Aorta (tissue), 5 donors: ENCODE measurements around the gene C1orf216. TPM values are rescaled to one million over a fixed set of nuclear protein-coding genes. Genes with fewer than 3 reads are reported as not detected.
A peak's percentile ranks its signal among the peaks of the same experiment; 100 is the strongest.

ENCODE experiments used
- ATAC-seq: fragments of 200-7000 bp; cut with Tn5 transposase; one replicate; pipeline ENCODE4 v1.9.1; 2022; ENCODE audit warnings: moderate library complexity; ENCODE audit not compliant: low FRiP score
- DNase-seq, 2 donors: peaks; one replicate each; pipeline ENCODE4 v3.0.0-alpha.2; 2020
- H3K27ac ChIP-seq, 2 donors: one replicate each; pipeline ENCODE4 v1.5.1; 2013; ENCODE audit warnings: low read length in 2 of 2, mild to moderate bottlenecking in 2 of 2, moderate library complexity in 2 of 2, control low read depth in 1 of 2, inconsistent platforms in 1 of 2, low read depth in 1 of 2
- H3K27me3 ChIP-seq, 2 donors: one replicate each; pipeline ENCODE4 v1.6.1; 2013; ENCODE audit warnings: control low read depth in 1 of 2, low read length in 1 of 2, mild to moderate bottlenecking in 1 of 2, moderate library complexity in 1 of 2; ENCODE audit not compliant: insufficient read depth in 2 of 2, control insufficient read depth in 1 of 2
- H3K36me3 ChIP-seq, 2 donors: one replicate each; pipeline ENCODE4 v1.6.1; 2013; ENCODE audit warnings: control low read depth in 1 of 2, low read length in 1 of 2, mild to moderate bottlenecking in 1 of 2; ENCODE audit not compliant: insufficient read depth in 2 of 2, control insufficient read depth in 1 of 2
- H3K4me1 ChIP-seq, 2 donors: one replicate each; pipeline ENCODE4 v1.6.1; 2013; ENCODE audit warnings: low read length in 2 of 2, control low read depth in 1 of 2, mild to moderate bottlenecking in 1 of 2, moderate library complexity in 1 of 2; ENCODE audit not compliant: insufficient read depth in 2 of 2, control insufficient read depth in 1 of 2
- H3K4me3 ChIP-seq, 2 donors: one replicate each; pipeline ENCODE4 v1.5.1; 2013; ENCODE audit warnings: low read length in 2 of 2, control low read depth in 1 of 2, mild to moderate bottlenecking in 1 of 2
- H3K9me3 ChIP-seq: one replicate; pipeline ENCODE4 v1.6.1; 2013; ENCODE audit warnings: mild to moderate bottlenecking, low read length; ENCODE audit not compliant: control insufficient read depth
- WGBS, 2 donors: extraction: QIAGEN DNeasy Blood & Tissue Kit; methylation state at CpG; one replicate each; pipeline ENCODE4 v1.1.7; 2013; 5-methylcytosine and 5-hydroxymethylcytosine counted together
- intact Hi-C, 2 donors: fragments of 100-400 bp; cut with DNase I; formaldehyde crosslinking; loops; one replicate each; pipeline versions ENCODE4 v1.14.2 to v1.15.0; 2022
- long read RNA-seq, 2 donors: library from polyadenylated mRNA; unstranded; transcript quantifications; one replicate each; pipeline ENCODE4 v2.0.0, GENCODE V29; 2020 to 2021
- polyA plus RNA-seq, 2 donors: library from polyadenylated mRNA; stranded (reverse); fragments of 200-250 nt; gene quantifications; one replicate each; pipeline ENCODE4 v1.2.3, GENCODE V29; 2013
- total RNA-seq, 2 donors: library from RNA; stranded (reverse); fragmentation: NEBNext Ultra II Directional; extraction: Animal tissue kit (Norgen Biotek cat#: 25700); gene quantifications; one replicate each; pipeline ENCODE4 v1.2.1, GENCODE V29; 2021
- donor health status: healthy with polysubstance abuse.
- donor health status: Bipolar disorder and iron deficiency.
- donor health status: DM: no; HTN: no; CAD: no.
- donor health status: DM: no; HTN: no; CAD: no.
- donor health status: DM: yes; HTN: yes; CAD: no.

The C1orf216 gene, protein sequence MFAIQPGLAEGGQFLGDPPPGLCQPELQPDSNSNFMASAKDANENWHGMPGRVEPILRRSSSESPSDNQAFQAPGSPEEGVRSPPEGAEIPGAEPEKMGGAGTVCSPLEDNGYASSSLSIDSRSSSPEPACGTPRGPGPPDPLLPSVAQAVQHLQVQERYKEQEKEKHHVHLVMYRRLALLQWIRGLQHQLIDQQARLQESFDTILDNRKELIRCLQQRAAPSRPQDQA
- total RNA-seq (10 to 100 TPM; 18.7 to 19.7 TPM), polyA plus RNA-seq (10 to 100 TPM; 14.4 to 20.7 TPM)
- long read RNA-seq, donor 1, transcript C1orf216-201 (2 exons, 3,218 nt): major isoform, 128 of 156 reads
- long read RNA-seq, donor 1, partial matches to known transcripts: 0 of 156 reads
- long read RNA-seq, donor 1, other reads (novel, unspliced or antisense): 28 of 156 reads
- long read RNA-seq, donor 2, transcript C1orf216-201 (2 exons, 3,218 nt): major isoform, 22 of 28 reads
- long read RNA-seq, donor 2, partial matches to known transcripts: 0 of 28 reads
- long read RNA-seq, donor 2, other reads (novel, unspliced or antisense): 6 of 28 reads

DNA sequence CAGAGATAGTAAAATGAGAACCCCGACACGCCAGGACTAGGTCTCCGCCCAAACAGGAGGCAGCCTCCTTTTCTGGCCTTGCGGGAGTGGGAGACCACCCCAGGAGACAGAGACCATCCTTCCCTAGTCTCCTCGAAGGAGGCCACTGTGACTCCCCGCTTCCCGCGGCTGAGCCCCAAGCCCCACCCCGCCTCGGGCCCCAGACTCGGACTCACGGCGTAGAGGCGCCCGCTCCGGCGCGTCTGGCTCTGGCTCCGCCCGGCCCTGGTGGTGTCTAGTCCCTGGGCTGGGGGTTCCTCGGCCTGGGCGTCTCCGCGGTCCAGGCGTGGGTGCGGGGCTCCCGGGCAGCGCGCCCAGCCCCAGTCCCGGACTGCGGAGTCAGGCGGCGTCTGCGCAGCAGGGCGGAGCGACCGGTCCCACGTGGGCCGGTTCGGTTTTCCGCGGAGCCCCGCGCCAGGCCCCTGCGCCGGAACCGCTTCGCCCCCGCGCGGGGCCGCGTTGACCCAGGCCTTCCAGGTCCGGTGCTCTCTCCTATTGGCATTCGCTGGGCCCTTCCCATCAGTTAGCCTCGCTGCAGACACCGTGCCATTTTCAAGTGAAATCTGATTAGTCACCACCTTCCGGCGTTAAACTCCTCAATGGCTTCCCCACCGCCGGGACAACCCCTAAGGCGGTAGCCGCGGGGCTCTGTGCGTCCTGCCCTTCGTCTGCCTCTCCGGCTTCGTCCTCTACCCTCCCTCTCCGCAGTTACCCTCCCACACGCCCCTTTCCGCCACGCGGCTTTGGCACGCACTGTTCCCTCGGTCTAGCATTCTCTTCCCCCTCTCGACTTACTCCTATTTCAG is at the start of gene C1orf216:
Gene C1orf216 (minus strand): TSS at position 393 of the 845 bp plus-strand sequence. CDS start 2,563 bp downstream, outside the sequence.
- ATAC-seq (peak; percentile 90), DNase-seq (peak; percentile 84 to 91)
- intact Hi-C loops: loop anchor here (2.0 to 10.0 kb wide), 3 partner anchors 76 to 606 kb away; partner anchors contain the start of genes EVA1B (in 1 of the 2) and PSMB2 (in 1 of the 2)
- no peaks in the 10 kb centered on the region for H3K9me3 ChIP-seq
- peak within 1 kb of the TSS; percentile 6 to 23 for H3K27ac ChIP-seq
- no peaks in the 10 kb centered on the region for H3K27me3 ChIP-seq
- no peaks in the 10 kb centered on the region for H3K4me1 ChIP-seq
- peaks cover 0 to 6% of the 10 kb centered on the region in 2 donors for H3K36me3 ChIP-seq
- H3K4me3 ChIP-seq: peak within 1 kb of the TSS; percentile 65 to 70
- 0% methylated on average over 75 to 76 of the region's 76 CpGs for WGBS, 2 donors

DNA sequence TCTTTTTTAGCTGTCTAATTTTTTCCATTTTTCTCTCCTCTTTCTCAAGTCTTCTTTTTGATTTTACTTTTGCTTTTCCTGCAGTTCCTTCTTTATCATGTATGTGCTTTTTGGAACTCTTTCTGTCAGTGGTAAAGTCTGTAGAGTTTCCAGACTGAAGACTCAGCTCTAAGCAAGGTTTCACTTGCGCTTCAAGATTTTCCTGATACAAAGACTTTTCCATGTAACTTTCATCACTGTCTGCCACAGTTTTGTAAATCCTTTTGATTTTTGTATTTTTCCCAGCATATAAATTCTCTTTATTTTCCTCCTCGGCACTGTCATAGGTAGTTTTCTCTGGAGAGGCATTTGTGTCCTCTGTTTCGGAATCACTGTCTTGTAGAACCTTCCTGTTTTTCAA is 45.6 kb upstream of the C1orf216 start:
- Histone ChIP-seq H3K36me3 (no peaks in the 10 kb centered on the region), H3K9me3 (no peaks in the 10 kb centered on the region), H3K4me1 (no peaks in the 10 kb centered on the region), H3K4me3 (no peak overlapping the region), H3K27me3 (no peaks in the 10 kb centered on the region), H3K27ac (no peak overlapping the region)
- ATAC-seq (no peak), DNase-seq (no peak)
- intact Hi-C loops: no loop called here
- WGBS, 2 donors: 80 to 84% methylated on average over 3 of the region's 3 CpGs

GRCh38 chr1:35763201-35763600 is 44.5 kb upstream of the C1orf216 start:
- Histone ChIP-seq H3K27ac (no peak overlapping the region), H3K4me3 (no peak overlapping the region), H3K27me3 (no peaks in the 10 kb centered on the region), H3K36me3 (no peaks in the 10 kb centered on the region), H3K9me3 (no peaks in the 10 kb centered on the region), H3K4me1 (no peaks in the 10 kb centered on the region)
- intact Hi-C loops: no loop called here
- ATAC-seq: no peak
- no peak for DNase-seq

DNA sequence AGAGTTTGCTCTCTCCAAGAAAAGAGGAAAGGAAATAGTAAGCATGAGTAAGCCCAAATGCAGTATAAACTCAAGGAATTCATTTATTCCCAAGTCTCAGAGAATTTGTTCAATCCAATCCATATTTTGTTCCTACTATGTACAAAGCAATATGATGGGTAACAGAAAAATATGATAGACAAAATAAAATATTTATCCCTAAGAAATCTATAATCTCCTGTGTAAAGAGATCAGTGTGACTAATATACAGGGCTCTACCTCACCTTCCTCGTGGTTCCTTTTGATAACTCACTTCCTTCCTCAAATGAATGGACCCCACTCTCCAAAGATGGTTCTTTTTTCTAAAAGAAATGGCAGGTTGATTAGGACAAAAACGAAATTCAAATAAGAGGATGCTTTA is 43.5 kb upstream of the C1orf216 start:
- no peak overlapping the region for H3K4me3 ChIP-seq
- H3K27ac ChIP-seq: no peak overlapping the region
- WGBS, 2 donors: 82 to 83% methylated on average over 2 of the region's 2 CpGs
- H3K27me3 ChIP-seq: no peaks in the 10 kb centered on the region
- no peaks in the 10 kb centered on the region for H3K36me3 ChIP-seq
- H3K9me3 ChIP-seq: no peaks in the 10 kb centered on the region
- no peak for ATAC-seq
- no peak for DNase-seq
- H3K4me1 ChIP-seq: no peaks in the 10 kb centered on the region
- intact Hi-C loops: no loop called here

GRCh38 chr1:35756064-35756463 is 37.4 kb upstream of the C1orf216 start:
- intact Hi-C loops: no loop called here
- H3K4me3 ChIP-seq: no peak overlapping the region
- H3K36me3 ChIP-seq: no peaks in the 10 kb centered on the region
- no peak overlapping the region for H3K27ac ChIP-seq
- ATAC-seq (no peak), DNase-seq (no peak)
- 75 to 87% methylated on average over 1 of the region's 1 CpG for WGBS, 2 donors
- no peaks in the 10 kb centered on the region for H3K27me3 ChIP-seq
- no peaks in the 10 kb centered on the region for H3K4me1 ChIP-seq
- no peaks in the 10 kb centered on the region for H3K9me3 ChIP-seq

DNA sequence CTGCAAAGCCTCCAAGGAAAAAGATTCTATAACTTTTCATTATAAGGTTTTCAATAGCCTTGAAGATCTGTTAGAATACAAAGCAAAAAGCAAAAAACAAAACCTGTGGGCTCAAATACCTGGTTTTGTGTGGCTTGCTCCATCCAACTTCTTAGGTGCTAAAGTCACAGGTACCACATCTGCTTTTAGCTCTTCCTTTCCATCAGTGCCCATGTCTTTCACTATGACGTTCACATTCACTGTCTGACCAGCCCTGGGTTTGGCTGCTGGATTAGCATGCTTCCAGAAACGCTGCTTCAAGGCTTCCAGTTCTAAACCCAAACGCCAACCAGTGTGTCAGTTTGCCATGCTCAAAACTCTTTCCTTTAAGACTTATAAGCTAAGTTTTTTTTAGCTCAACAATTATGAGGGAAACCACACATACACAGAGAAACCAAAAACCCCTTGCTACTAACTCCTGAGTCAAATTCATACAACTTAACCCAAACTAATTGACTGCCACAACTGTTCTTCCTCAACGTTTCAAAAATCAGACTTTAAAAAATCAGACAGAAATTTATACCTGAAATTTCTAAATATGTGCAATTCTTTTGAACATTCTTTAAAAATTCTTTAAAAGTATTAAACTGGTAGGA is 35.1 kb upstream of the C1orf216 start:
- Histone ChIP-seq H3K4me3 (no peak overlapping the region), H3K27me3 (no peaks in the 10 kb centered on the region), H3K27ac (no peak overlapping the region), H3K9me3 (no peaks in the 10 kb centered on the region), H3K4me1 (no peaks in the 10 kb centered on the region), H3K36me3 (no peaks in the 10 kb centered on the region)
- no peak for ATAC-seq
- DNase-seq: no peak
- 74 to 79% methylated on average over 4 of the region's 4 CpGs for WGBS, 2 donors
- intact Hi-C loops: no loop called here

DNA sequence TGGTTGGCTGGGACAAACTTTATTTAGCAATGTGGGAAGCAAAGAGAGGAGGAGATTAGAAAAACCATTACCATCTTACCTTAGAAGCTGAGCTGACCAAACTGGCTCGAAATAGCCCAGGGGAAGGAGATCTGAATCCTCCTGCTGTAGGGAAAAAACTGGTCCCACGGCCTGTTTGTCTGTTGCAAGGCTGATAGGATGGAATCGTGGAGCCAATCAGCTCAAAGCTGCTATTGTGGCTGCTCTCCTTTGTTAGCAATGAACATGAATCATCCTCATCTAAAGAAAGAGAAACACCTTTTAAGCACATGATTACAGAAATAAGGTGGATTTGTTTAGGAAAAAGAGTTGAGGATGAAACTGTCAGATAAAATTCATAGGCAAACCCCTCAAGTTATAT is 29.6 kb upstream of the C1orf216 start:
- no peak for ATAC-seq
- H3K4me3 ChIP-seq: no peak overlapping the region
- no peaks in the 10 kb centered on the region for H3K4me1 ChIP-seq
- H3K9me3 ChIP-seq: no peaks in the 10 kb centered on the region
- H3K27me3 ChIP-seq: no peaks in the 10 kb centered on the region
- no peak for DNase-seq
- H3K27ac ChIP-seq: no peak overlapping the region
- WGBS, 2 donors: 77 to 82% methylated on average over 3 of the region's 3 CpGs
- no peaks in the 10 kb centered on the region for H3K36me3 ChIP-seq
- intact Hi-C loops: no loop called here

DNA sequence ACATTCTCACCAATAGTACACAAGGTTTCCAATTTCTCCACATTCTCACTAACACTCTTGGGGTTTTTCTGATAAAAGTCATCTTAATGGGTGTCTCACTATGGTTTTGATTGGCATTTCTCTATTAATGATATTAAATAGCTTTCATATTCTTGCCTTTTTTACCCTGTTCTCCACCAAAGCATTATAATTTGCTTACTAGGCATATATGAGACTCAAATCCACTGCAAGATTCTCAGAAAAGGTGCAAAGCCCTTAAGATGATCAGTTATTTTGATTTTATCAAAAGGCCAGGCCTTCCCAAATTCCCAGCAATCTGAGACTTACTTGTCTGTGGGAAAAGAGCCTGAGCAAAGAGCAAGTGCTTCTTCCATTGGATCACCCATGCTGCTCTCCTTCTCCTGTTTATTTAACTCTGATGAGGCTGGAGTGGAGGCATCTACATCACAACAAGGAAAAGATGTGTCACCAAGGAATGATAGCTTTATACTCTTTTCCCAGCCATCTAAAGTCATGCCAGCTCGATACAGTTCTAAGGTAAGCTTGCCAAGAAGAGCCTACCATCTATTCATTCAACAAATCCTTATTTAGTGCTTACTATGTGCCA is 26.5 kb upstream of the C1orf216 start:
- intact Hi-C loops: no loop called here
- ATAC-seq (no peak), DNase-seq (no peak)
- Histone ChIP-seq H3K4me3 (no peak overlapping the region), H3K4me1 (no peaks in the 10 kb centered on the region), H3K36me3 (no peaks in the 10 kb centered on the region), H3K27ac (no peak overlapping the region), H3K27me3 (no peaks in the 10 kb centered on the region), H3K9me3 (no peaks in the 10 kb centered on the region)
- 81 to 88% methylated on average over 1 of the region's 1 CpG for WGBS, 2 donors
